Stimulated activated CD8-positive, alpha-beta memory T cell treated with anti-CD3 and anti-CD28 coated beads, Interleukin-12 subunit alpha, Interleukin-12 subunit beta, amount 100 ng/mL, for 1 hour (primary cell): Measurements from ENCODE around the gene SOCS1.

ENCODE experiments used
- DNase-seq: peaks from one replicate; pipeline ENCODE4 v3.0.0-alpha.2; 2020; ENCODE audit warnings: low read depth

The SOCS1 gene

GRCh38 chr16:11285842-11286241, 29.8 kb upstream of the SOCS1 start:
- no peak for DNase-seq

GRCh38 chr16:11283820-11284248, 27.8 kb upstream of the SOCS1 start:
- DNase-seq = no peak

DNA sequence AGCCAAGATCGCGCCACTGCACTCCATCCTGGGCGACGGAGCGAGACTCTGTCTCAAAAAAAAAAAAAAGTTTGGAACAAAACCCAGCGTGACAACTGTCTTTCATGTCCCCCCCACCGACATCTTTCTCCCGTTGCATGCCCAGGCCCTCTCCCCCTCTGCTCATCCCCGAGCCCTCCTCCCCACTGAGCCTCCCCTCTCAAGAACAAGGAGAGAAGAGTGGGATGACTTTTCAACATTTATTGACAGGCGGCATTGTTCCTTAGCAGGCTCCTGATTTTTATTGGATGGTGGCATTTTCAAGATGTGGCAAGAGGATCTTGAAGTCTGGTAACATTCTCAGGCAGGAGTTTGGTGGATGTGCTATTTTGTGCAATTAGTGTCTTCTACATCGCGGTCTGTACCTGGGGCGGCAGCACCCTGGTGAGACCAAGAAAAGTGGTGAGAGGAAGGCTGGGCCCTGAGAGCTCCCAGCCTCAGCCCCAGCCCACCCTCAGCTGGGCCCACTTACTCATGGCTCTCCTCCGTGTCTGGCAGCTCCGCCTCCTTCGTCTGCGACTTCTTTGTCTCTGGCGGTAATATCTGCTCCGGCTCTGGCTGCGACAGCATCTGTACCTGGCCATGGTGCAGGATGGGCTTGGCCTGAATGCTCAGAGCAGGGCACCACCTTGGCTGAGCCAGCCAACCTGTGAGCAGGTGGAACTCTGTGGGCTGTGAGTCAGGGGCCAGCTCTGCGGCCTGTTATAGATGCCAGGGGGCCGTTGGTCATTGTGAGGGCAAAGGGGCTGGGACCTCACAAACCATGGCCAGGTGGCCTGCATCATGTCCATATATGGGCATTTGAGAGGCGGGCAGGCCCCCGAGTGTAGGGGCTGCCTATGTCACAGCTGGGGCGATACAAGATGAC, 24.9 kb upstream of the SOCS1 start, which contains the start of gene PRM1:
Gene PRM1, minus strand, starts transcription at position 715 of the 907 bp plus-strand sequence. Its CDS starts 92 bp downstream, at position 623.
- no peak for DNase-seq

DNA sequence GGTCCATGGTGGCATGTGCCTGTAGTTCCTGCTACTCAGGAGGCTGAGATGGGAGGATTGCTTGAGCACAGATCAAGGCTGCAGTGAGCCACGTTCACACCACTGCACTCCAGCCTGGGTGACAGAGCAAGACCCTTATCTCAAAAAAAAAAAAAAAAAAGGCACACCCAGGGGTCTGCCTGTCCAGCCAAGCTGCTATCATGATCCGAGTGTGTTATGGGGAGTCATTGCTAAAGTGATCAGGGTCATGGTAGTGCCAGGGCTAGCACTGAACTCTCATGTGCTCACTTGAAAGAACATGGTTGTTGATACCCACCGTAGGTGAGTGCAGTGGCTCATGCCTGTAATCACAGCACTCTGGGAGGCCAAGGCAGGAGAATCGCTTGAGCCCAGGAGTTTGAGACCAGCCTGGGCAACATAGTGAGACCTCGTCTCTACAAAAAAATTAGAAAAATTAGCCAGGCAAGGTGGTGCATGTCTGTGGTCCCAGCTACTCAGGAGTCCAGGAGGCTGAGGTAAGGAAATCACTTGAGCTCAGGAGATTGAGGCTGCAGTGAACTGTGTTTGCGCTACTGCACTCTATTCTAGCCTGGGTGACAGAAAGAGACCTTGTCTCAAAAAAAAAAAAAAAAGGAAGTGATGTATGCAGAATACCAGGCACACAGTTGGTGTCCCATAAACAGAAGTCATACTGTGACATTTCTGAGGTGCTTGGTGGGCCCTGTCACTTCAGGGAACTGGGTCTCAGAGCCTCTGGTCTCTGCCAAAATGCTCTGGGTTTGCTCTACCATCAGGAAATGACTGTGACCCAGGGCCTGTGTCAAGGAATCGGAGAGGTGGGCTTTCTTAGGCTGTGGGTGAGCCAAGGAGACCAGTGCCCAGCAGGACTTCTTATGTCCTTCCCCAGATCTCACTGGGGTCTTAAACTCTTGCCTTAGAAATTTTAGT, 23.0 kb upstream of the SOCS1 start:
- DNase-seq = no peak

- DNase-seq = no peak
These were observed 21.8 kb upstream of the SOCS1 start for GRCh38 chr16:11277607-11278337.

- DNase-seq = no peak
These were observed 21.0 kb upstream of the SOCS1 start for GRCh38 chr16:11276896-11277593.

DNA sequence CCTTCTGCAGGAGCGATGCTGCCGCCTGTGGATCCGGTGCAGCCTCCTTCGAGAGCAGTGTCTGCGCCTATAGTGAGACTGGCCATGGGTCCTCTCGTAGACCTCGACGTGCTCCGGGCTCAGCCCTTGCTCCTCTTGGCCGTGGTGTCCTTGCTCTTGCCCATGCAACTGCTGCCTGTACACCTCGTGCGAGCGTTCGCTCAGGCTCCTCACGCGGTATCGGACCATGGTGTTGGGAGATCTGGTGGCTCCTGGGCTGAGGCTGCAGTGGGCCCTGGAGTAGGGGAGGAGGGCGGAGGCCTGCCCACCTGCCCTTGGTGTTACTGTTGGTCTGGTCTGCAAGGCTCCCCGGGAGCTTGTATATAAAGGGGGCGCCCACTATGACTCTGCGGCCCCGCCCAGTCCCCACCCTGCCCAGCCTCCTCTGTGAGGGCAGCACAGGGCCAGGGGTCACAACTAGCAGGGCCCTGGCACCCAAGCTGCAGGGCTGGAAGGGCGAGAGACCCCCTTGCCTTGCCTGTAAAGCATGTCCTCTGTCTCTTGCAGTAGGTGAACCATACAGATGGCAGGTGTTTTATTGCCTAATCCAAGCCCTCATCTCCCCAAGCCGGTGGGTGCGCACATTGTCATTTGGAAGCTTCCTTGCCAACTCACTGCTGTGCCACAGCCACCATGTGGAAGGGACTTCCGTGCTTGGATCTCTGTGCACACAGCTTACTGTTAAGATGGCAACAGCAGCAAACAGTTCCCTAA, 20.3 kb upstream of the SOCS1 start, which contains the start of gene PRM2:
Gene PRM2, minus strand, starts transcription at position 338 of the 753 bp plus-strand sequence. Its CDS starts 110 bp downstream, at position 228.
- DNase-seq = no peak

GRCh38 chr16:11274964-11275363, 19.0 kb upstream of the SOCS1 start:
- DNase-seq = no peak

DNA sequence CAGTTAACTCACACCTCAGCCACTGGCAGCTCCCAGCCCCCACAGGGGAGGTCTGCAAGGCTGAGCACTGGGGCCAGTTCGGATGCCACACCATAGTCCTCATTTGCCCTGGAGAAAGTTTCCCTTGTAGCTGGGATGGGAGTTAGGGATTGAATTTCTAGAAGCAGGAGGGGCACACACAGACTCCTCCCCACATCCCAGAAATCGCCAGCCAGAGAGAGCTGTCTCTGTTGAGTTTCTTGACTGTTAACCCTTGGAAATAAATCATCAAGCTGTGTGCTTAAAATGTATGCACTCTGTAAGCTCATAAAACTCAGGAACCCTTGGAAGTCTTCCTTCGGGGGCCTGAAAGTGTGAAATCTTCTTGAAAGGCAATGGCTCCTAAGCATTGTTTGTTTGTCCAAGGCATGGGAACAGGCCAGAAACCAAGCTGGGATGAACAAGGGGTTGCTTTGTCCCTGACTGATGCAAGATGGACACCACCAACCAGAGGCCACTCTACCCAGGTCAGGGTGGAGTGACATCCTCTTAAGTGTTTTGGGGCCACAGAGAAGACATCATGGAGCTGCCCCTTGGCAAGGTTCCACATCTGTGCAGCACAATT, 17.8 kb upstream of the SOCS1 start:
- DNase-seq = no peak

GRCh38 chr16:11272921-11273720, 17.1 kb upstream of the SOCS1 start, which contains the start of gene PRM3:
TSS of gene PRM3 (minus strand) at chr16:11273629. CDS start at chr16:11273595, 34 bp downstream.
- no peak for DNase-seq

GRCh38 chr16:11272484-11272883, 16.5 kb upstream of the SOCS1 start:
- no peak for DNase-seq

DNA sequence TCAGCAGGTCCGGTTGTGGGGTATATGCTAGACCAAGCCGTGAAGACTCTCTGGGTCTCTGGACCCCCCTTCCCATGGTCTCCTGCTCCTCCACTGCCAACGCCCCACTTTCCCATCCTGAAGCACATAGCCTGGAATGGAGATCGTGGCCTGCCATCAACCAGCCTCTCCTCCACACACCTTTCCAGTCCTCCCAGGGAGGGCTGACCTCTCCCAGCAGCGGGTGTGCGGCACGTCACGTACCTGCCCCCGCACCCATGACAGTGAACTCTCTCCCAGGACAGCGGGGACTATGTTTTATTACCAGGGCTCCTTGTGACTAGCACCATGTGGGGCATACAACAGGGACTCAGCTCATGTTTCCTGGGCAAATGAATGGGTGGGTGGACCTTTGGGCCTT, 15.6 kb upstream of the SOCS1 start:
- DNase-seq = no peak

DNA sequence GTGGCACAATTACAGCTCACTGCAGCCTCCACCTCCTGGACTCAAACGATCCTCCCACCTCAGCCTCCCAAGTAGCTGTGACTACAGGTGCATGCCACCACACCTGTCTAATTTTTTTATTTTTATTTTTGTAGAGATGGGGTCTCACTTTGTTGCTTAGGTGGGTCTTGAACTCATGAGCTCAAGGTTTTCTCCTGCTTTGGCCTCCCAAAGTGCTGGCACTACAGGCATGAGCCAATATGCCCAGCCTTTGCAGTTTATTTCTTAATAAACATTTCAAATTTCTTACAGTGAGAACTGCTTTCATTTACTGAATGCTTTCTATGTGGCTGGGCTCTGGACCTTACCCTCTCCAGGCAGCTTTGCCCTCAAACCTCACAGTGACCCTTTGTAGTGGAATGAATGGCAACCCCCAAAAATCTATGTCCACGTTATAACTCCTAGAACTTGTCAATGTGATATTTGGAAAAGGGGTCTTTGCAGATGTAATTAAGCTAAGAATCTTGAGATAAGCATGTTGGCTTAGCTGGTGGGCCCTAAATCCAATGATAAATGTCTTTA, 14.7 kb upstream of the SOCS1 start:
- DNase-seq = no peak

- no peak for DNase-seq
These were observed 12.9 kb upstream of the SOCS1 start, which contains the start of gene TNP2 for GRCh38 chr16:11268921-11269375. TSS of gene TNP2 (minus strand) at chr16:11269325. CDS start at chr16:11269262, 63 bp downstream.

DNA sequence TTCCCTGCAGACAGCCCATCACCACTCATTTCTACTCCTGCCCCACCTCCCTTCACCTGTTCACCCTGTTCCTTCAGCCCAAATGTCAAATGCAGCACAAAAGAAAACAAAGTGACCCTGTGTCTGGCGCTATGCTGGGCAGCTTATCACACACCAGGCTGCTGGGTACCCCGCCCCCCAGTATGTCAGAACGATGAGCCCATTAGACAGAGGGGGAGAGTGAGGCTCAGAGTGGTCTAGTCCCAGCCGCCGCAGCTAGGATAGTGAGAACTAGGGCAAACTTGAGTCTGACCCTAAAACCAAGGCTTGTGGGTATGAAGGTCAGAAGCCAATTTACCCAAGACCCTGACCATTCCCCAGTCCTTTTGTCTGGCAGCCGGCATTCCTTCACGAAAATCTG, 9.1 kb upstream of the SOCS1 start:
- DNase-seq = no peak

DNA sequence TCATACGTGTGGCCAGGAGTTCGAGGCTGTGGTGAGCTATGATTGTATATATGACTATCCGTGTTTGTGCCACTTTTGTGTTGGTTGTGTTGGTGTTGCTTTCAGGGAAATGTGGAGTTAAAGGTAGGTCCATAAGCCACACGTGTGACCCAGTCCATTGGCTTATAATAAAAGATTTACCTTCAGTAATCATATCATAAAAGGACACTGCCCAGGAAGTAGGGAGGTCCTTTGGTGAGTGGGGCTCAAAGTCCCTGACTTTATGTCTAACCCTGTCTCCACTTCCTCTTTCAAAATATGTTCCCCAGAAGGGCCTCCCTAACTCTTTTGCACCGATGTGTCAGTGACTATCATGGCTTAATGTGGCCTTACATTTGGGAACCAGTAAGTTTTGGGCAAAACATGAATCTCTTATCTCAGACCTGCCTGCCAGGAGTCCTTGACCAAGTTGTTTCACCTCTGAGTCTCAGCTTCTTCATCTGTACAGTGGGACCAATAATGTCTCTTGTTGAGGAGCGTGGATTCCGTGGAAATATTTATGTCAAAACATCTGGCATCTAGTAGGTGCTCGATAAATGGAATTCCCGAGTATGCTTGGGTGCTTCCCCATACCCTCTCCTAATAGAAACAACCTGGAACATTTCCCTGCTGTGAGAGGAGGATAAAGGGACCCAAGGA, 8.3 kb upstream of the SOCS1 start:
- DNase-seq = no peak

- DNase-seq = no peak
These were observed 7.7 kb upstream of the SOCS1 start for GRCh38 chr16:11263737-11264136.

- DNase-seq = no peak
These were observed 6.9 kb upstream of the SOCS1 start for GRCh38 chr16:11262915-11263314.
